SH-SY5Y (cell line): ENCODE data around the gene POU6F2.

ENCODE experiments used
- GATA2 ChIP-seq: IDR thresholded peaks from 2 replicates; pipeline ENCODE4 v1.6.1; 2011; ENCODE audit warnings: mild to moderate bottlenecking, low read depth, low read length
- GATA3 ChIP-seq: IDR thresholded peaks from 2 replicates; pipeline ENCODE4 v1.6.1; 2011; ENCODE audit warnings: low read depth, mild to moderate bottlenecking, low read length, moderate library complexity

Gene POU6F2

GRCh38 chr7:39375874-39376190 is 398.1 kb downstream of the POU6F2 start:
- TF ChIP-seq GATA3, result no peak
- TF ChIP-seq GATA2, result no peak

- TF ChIP-seq GATA3 (no peak), GATA2 (no peak)
Observed at GRCh38 chr7:39379416-39379815, 401.7 kb downstream of the POU6F2 start.

DNA sequence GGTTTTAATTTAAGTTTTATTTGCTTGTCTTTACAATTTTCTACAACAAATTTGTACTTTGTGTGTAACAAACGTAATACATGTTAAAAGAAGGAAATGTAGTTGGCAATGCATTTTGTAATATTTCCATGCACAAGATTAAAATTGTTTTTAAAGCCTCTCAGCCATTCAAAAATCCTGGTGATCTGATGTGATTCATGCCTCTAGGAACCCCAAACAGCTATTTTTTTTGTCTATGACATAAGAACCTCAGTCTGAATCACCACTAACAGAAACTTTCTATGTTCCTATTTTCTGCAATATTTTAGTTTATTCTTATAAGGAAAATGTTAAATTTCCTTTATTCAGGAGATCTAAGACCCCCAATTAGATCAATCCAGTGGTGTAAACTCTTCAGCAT is 405.4 kb downstream of the POU6F2 start:
- TF ChIP-seq GATA3 (no peak), GATA2 (no peak)

DNA sequence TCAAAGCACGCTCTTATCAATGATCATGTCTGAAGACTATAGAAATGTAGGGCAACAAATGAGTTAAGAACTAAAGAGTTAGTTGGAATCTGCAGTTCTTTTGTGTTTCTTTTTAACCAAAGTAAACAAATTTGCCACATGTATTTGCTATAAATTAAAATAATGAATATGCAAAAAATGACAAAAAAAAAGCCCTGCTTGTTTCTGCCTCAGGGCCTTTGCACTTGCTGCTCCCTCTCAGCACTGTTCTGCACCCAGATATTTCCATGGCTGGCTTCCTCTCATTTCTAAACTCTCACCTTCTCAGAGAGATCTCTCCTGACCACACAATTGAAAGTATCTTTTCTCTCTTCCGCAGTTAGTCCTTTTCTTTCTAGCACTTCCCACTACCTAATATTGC is 406.7 kb downstream of the POU6F2 start:
- no peak for TF ChIP-seq GATA2
- no peak for TF ChIP-seq GATA3

DNA sequence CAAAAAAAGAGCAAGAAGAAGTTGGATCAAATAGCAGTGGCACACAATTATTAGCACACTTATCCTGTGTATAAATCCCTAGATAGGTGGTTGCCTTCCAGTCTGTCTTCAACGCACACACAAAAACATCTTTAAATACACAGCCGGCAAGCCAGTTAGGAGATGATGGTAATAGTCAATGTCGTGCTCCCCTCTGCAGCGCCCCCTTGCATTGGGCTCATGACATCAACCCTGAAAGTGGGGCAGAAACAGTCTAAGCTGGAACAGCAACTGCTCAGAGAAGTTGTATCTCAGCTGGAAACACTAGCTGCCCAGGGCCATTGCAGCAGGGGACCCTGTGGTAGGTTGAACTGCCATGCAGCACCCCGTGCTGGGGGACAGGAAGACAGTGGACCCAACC is 409.0 kb downstream of the POU6F2 start:
- TF ChIP-seq GATA2 (no peak), GATA3 (no peak)

DNA sequence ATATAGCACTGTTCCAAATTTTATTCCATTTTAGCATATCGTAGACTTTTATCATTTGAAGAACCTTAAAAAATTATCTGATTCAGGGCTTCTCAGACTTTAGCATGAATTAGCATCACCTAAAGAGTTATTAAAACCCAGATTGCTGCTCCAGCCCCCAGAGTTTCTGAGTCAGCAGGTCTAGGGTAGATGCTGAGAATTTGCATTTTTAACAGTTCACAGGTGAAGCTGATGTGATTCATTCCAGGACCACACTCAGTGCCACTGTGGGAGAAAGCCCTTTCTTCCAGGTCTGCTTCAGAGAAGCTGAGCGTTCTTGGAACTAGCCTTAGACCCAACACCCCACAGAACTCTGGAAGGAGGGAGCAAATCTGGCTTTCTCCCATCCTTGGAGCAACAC is 414.4 kb downstream of the POU6F2 start:
- TF ChIP-seq GATA2, result no peak
- TF ChIP-seq GATA3, result no peak

GRCh38 chr7:39394105-39394680 is 416.5 kb downstream of the POU6F2 start:
- TF ChIP-seq GATA3 (no peak), GATA2 (no peak)

DNA sequence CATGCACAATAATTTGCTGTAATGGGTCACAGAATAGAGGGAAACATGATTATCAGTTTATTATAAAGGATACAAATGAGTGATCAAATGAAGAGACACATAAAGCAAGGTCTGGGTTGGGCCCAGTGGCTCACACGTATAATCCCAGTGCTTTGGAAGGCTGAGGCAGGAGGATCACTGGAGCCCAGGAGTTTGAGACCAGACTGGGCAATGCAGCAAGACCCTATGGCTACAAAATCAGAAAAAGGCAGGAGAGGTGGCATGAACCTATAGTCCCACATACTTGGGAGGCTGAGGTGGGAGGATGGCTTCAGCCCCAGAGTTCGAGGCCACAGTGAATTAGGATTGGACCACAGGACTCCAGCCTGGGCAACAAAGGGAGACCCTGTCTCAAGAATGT is 421.7 kb downstream of the POU6F2 start:
- no peak for TF ChIP-seq GATA3
- no peak for TF ChIP-seq GATA2

DNA sequence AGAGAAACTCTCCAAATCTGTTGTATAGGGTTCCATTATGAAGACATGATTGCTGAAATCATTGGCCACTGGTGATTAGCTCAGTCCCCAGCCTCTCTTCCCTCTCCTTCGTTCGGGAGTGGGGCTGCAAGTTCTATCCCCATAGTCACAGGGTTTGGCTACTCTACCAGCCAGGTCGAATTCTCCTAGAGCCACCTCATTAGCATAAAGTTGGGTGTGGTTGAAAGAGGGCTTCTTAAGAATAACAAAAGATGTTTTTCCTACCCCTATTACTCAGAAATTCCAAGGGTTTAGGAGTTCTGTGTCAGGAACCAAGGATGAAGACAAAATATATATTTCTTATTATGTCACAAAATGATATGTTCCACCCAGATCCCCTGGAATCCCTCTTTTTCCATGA is 422.3 kb downstream of the POU6F2 start:
- TF ChIP-seq GATA3 (no peak), GATA2 (no peak)

DNA sequence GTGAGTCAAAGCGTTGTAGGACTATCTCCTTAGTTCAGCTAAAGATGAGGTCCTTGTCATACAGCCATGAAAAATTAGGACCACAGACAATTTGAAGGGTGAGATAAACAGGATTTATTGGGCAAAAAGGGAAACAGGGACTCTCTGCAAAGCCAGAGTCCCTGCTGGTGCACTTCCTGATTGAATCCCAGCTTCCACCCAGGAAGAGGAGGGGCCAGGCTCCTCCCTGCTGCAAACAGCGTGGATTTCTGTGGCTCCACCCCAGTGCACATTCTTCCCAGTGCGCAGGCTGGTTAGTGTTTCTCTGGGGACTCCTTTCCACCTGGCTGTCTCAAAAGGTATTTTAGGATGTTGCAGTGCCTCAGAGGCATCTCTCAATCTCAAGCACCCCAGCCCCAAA is 423.1 kb downstream of the POU6F2 start:
- TF ChIP-seq GATA3 (no peak), GATA2 (no peak)

DNA sequence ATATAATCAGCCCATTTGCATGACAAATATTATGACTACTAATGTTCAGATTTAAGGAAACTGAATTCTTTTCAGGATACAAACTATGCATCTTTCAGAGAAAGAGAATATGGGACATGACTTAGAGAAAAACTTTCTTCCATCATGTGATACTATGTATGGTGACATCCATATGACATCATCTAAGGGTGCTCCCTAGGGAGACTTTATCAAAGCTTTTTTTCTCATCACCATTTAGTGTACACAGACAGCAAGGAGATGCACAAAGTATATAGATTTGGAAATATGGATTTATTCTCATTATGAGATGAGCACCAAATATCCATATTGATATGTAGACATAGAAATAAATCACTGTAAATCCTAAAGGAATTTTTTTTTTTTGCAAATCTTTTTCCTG is 424.3 kb downstream of the POU6F2 start:
- no peak for TF ChIP-seq GATA2
- no peak for TF ChIP-seq GATA3

DNA sequence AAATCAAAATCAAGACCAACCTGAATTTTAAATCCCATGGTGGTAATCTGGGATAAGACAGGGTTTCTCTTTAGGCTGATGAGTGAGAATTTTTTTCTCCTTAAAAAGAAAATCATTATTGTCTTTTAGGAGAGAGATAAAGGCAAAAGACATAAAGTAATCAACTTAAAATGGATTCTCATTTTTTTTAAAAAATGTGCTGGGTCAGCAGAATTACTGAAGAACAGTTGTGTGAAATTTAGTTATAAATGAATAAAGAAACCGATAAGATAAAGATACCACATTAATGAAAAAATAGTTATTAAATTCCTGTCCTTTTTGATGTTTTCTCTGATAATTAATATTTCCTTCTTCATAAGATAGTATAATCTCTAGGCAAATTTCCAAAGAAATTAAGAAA is 427.2 kb downstream of the POU6F2 start:
- TF ChIP-seq GATA2, result no peak
- TF ChIP-seq GATA3, result no peak

- TF ChIP-seq GATA3 (no peak), GATA2 (no peak)
Observed at GRCh38 chr7:39405581-39405980, 427.9 kb downstream of the POU6F2 start.

DNA sequence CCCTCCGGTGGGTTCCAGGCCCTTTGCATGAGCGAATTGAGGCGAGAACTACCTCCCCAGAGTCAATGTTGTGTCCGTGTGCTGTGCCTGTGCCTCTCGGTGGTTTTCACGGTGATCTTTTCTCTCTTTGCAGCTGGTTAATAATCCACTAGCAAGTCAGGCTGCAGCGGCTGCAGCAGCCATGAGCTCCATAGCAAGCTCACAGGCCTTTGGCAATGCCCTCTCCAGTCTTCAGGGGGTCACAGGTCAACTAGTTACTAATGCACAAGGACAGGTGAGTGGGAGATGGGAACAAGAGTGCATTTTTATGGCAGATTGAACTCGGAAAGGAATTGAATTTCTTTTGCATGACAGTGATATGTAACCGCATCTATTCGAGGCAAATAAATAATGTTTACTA is 428.8 kb downstream of the POU6F2 start:
- no peak for TF ChIP-seq GATA2
- no peak for TF ChIP-seq GATA3

DNA sequence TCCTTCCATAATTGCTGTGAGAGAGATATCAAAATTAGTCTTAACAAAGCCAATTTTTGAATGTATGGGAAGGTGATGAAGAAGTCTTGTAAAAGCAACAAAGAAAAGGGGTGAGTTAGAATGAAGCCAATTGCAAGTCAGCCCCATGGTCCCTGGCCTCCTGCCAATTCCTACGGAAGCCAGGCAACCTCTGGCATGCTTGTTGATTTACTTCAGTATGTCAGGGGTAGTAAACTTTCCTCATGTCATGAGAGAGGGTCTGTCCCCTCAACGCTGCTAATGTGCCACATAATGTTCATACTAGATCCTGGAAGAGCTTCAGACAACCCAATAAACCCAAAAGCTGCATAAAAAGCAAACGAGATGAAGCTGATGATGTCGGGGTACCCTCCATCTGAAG is 429.4 kb downstream of the POU6F2 start:
- TF ChIP-seq GATA2 (no peak), GATA3 (no peak)

GRCh38 chr7:39407723-39408122 is 430.0 kb downstream of the POU6F2 start:
- TF ChIP-seq GATA3, result no peak
- no peak for TF ChIP-seq GATA2
